Activated CD8-positive, alpha-beta memory T cell treated with anti-CD3 and anti-CD28 coated beads for 1 hour (primary cell): ENCODE data around the gene MYO18A.
"Not testable (repeated sequence)": the region's sequence is repeated elsewhere in the genome, so short reads cannot be mapped to it uniquely, and the experiment has no call there.

Experiments used
- DNase-seq, 2 donors: peaks; one replicate each; pipeline ENCODE4 v3.0.0-alpha.2; 2020; ENCODE audit warnings: low read depth in 1 of 2; ENCODE audit errors: extremely low read depth in 1 of 2

The MYO18A gene, protein sequence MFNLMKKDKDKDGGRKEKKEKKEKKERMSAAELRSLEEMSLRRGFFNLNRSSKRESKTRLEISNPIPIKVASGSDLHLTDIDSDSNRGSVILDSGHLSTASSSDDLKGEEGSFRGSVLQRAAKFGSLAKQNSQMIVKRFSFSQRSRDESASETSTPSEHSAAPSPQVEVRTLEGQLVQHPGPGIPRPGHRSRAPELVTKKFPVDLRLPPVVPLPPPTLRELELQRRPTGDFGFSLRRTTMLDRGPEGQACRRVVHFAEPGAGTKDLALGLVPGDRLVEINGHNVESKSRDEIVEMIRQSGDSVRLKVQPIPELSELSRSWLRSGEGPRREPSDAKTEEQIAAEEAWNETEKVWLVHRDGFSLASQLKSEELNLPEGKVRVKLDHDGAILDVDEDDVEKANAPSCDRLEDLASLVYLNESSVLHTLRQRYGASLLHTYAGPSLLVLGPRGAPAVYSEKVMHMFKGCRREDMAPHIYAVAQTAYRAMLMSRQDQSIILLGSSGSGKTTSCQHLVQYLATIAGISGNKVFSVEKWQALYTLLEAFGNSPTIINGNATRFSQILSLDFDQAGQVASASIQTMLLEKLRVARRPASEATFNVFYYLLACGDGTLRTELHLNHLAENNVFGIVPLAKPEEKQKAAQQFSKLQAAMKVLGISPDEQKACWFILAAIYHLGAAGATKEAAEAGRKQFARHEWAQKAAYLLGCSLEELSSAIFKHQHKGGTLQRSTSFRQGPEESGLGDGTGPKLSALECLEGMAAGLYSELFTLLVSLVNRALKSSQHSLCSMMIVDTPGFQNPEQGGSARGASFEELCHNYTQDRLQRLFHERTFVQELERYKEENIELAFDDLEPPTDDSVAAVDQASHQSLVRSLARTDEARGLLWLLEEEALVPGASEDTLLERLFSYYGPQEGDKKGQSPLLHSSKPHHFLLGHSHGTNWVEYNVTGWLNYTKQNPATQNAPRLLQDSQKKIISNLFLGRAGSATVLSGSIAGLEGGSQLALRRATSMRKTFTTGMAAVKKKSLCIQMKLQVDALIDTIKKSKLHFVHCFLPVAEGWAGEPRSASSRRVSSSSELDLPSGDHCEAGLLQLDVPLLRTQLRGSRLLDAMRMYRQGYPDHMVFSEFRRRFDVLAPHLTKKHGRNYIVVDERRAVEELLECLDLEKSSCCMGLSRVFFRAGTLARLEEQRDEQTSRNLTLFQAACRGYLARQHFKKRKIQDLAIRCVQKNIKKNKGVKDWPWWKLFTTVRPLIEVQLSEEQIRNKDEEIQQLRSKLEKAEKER (N-terminal part only)

DNA sequence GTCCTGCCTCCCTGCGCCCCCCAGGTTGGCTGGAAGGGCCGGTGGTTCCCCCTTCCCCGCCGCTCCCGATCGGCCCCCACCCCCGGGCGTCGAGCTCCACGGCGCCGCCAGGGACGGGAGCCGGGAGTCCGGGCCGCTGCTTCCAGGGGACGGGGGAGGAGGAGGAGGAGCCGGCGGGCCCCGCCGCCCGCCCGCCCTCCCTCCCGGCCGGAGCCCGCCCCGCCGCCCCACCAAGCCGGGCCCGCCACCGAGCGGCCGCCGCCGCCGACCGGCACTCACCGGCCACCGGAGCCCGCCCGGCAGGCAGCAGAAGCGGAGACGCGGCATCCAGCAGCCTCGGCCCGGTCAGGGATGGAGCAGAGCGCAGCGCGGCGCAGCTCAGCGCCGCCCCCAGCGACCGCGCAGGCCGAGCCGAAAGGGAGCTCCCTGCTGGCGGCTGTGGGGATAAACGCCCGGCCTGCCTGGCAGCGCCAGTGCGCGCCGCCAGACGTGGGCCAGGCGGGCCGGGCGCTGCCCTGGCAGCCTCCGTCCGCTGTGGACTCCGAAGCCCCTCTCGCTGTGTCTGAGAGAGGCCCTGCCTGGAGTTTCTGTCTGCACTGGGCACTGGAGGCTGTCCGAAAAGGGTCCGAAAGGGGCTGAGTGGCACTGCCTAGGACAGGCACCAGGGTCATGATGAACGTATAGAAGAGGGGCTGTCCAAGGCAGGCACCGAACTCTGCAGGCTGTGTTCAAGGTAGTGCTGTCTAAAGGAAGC, at the start of gene MYO18A:
MYO18A (minus strand) TSS at position 365 of the 754 bp plus-strand sequence. CDS start 13,458 bp downstream, outside the sequence.
- DNase-seq: peak; percentile 44 to 71

DNA sequence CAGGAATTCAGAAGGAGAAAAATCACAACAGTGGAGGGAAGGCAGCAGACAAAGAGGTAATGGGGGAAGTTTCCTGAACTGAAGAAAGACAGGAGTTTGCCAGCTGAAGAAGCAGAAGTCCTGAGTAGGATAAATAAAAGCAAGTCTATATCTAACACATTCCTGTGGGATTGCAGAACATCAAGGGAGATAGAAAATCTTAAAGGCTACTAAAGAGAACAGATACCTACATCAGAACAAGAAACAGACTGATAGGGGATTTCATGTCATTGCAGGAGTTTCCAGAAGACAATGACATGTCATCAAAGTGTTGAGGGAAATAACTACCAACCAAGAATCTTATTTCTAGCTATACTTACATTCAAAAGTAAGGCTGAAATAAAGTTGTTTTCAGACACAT, 45.2 kb upstream of the MYO18A start:
- DNase-seq: no peak

DNA sequence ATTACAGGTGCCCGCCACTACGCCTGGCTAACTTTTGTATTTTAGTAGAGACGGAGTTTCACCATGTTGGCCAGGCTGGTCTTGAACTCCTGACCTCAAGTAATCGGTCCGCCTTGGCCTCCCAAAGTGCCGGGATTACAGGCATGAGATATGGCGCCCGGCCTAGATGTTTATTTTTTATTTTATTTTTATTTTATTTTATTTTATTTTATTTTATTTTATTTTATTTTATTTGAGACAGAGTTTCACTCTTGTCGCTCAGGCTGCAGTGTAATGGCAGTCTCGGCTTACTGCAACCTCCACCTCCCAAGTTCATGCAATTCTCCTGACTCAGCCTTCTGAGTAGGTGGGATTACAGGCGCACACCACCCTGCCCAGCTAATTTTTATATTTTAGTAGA, 41.1 kb upstream of the MYO18A start:
- not testable (repeated sequence) for DNase-seq

DNA sequence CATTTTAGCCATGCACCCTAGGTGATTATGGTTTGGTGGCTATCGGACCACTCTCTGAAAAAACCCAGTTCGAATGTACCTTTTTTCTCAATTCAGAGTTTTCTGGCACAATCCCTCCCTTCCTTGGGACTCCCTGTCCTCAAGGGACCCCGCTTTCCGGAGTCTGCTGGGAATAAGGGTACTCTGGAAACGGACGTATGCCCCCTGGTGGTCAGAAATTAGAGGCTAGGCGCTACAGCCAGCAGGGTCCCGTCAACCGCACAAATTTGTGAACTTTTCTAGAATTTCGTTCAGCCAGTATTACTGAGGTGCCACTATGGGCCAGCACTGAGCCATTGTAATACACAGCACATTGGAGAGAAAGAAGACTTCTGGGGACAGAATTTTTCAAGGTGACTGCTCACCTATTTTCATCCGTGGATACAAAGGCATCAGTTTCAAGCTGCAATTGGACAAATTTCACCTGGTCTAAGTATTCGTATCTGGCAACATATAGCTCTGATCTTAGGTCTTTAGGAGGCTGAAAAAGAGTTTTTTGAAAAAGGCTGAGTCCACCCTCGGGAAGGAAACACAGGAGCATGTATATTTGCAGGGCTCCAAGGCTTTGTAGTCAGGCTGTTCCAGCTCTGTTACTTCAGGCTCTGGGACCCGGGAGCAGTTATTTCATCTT, 39.3 kb upstream of the MYO18A start:
- peak; percentile 40 to 51 for DNase-seq

DNA sequence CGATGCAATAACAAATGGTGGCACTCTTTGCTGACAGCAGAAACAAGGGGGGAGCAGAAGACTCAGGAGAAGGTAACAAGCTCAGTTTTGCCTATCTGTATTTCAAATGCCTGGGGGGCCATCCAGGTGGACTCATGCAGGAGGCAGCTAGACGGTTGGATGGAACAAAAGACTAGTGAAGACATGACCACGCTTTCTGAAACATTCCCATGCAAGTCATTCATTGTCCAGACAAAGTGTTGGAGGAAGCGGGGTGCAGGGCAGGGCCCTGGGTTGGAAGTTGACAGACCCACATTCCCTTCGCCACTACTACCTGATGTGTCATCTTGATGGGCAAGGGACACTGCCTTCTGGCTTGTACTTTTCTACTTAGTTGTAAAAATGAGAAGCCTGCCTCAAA, 36.7 kb upstream of the MYO18A start:
- DNase-seq: no peak

DNA sequence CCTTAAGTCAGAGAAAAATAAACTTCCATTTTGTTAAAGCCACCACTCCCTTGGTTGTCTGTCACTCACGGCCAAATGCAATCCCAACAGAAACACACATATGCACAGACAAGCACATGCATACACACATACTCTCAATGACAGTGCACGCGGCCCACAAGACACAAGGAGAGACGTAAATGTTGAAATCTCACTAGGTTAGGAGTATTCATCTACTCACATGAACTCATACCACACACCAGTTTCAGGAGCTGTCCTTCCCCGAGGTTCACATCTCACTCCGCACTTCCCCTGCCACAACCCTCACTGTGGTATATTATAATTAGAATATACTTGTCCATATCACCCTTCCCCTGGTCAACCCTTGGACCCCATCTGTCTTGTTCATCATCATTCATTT, 36.0 kb upstream of the MYO18A start:
- no peak for DNase-seq

DNA sequence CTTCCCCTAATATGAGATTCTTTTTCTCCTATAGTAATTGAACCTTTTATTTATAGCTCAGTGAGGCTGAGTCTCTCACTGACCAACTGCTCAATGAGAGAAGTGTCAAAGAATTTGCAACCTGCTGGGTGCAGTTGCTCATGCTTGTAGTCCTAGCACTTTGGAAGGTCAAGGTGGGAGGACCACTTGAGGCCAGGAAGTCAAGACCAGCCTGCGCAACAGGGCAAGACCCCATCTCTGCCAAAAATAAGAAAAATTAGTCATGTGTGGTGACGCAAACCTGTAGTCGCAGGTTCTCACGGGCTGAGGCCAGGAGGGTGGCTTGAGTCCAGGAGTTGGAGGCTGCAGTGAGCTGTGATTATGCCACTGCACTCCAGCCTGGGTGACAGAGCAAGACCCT, 35.5 kb upstream of the MYO18A start:
- no peak for DNase-seq

DNA sequence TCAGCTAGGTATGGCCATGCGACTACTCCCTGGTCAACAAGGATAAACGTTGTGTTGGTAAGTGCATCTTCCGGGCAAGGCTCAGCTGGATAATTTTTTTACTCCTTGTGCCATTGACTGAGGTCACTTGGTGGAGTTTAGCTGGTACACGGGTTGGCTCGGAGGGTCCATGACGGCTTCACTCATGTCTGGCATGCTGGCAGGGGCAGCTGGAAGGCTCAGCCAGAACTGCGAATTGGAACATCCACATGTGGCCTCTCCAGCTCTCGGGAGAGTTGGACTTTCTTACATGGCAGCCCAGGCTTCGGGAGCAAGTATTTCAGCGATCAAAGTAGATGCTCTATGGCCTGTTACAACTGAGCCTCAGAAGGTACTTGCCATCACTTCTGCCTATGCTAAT, 35.0 kb upstream of the MYO18A start:
- DNase-seq: no peak

DNA sequence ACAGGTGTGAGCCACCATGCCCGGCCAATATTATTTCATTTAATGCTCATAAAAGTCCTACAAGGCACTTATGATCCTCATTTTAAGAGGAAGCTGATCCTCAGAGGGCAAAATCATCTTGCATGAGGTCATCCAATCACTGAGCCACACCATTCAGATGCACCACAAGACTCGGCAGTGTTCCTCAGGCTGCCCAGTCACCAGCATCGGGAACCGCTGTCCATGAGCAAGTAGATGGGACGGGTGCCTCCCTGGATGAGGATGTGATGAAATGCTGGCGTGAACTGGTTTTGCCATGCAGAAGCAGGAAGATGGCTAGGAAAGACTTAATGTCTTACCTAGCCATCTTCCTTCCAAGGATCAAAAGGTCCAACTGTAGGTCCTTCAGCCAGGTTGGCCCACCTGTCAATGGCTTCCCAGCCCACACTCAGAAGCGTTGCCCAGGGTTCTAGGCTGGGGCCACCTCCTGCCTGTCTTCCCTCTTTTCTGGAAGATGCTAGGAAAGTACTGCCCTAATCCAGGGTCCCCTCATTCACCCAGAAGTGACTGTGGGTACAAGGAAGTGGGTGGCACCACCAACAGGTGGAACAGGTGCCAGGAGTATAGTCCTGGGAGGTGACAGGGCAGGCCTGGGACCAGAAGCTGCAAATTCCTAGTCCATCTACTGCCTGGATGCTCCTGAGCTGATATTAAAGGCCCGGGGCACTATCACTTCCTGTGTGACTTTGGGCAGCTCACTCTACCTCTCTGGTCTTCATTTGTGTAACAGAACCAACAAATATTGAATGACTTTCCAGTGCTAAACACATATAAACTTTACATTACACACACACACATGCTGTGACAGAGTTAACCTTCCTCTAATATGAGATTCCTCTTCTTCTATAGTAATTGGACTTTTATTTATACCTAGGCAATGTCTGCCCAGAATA, 34.3 kb upstream of the MYO18A start:
- DNase-seq: no peak

DNA sequence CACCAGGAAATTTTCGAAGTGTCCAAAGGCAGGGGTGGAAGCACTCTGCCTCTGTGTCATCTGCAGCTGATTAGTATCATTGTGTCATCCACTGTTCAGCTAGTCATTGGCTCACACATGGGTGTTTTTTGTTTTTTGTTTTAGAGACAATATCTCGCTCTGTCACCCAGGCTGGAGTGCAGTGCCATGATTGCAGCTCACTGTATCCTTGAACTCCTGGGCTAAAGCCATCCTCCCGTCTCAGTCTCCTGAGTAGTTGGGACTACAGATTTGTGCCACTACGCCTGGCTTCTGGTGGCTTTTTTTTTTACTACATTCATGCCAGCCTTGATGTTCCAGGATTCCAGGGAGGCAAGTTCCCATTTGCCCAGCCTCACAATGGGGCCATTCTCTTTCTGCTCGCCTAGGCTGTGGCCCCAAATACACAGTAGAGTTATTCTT, 32.5 kb upstream of the MYO18A start:
- no peak for DNase-seq

DNA sequence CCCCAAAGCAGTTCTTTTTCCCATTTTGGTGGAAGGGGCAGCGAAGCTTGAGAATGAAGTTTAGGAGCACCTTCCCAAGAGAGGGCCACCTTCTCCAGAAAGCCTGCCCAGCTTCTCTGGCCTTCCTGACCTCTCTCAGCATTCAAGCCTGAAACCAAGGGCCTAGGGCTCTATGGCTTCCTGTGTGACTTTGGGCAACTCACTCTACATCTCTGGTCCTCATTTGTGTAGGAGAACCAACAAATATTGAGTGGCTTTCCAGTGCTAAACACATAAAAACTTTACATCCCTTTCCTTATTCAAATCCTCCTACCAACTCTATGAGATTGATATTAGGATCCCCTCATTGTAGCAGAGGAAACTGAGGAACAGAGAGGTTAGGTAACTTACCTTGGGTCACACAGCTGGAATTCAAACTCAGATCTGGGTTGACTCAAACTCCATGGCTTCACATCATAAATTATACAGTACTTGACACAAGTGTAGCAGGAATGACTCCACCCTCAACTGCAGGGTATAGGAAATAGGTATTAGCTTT, 32.0 kb upstream of the MYO18A start:
- no peak for DNase-seq

DNA sequence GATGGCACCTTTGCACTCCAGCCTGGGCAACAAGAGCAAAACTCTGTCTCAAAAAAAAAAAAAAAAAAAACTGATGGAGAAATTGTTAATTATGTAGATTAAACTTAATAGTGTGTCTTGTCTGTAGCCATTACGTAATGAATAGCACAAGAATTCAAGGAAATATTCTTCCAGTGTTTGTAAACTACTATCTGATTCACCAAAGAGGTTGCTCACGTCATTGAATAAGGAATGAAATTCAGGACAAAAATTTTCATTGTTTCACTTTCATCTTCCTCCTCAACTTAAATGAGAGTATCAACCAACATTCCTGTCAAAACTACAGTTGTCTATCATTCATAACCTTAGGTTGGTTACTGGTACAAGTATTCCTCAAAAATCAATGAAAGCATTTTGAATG, 30.7 kb upstream of the MYO18A start:
- DNase-seq: no peak

DNA sequence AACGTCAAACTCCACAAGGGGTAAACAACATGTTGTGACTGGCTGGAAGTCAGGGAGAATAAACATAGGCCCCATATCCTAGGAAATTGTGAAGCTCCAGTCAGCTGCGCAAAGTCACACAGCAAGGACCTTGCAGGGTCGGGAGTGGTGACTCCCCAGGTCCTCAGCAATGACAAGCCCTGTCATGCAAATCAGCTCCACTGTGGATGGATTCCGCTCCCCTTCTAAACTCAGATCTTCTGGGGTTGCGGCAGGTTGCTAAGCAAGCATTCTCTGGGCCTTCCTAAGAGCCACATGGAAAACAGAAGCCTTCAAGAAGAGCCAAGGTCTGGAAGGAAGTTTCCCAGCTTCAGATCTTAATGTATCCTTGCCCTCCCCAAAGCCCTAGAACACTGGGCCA, 28.9 kb upstream of the MYO18A start:
- no peak for DNase-seq

DNA sequence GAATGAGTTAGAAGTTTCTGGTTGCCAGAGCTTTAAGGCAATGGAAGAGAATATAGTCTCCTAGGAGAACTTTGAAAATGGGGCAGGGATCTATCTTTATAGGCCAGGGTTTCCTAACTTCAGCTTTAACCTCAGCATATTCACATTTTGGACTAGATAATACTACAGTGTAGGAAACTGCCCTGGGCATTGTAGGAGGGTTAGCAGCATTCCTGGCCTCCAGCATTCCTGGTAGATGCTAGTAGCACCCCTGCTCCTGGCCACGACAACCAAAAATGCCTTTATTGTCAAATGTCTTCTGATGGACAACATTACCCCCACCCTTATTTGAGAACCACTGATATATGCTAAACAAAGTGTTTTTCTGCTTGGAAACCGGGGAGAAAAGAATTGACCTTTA, 27.8 kb upstream of the MYO18A start:
- no peak for DNase-seq

DNA sequence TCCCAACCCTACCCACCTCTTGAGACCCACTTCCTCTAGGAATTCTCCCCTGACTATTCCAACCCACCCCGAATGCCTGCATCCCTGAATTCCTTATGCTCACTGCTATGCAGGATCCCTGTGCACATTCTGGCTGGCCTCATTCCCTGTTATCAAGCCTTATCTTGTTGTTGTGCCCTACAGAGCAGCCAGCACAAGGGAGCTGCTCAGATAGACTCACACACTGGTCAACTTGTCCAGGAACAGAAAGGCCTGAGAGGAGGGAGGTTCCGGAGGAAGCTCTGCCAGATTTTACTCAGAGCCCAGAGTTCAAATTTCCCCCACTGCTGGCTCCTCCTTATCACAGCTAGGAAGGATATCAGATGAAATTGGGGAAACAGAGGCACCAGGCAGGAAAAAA, 24.8 kb upstream of the MYO18A start:
- DNase-seq: no peak

DNA sequence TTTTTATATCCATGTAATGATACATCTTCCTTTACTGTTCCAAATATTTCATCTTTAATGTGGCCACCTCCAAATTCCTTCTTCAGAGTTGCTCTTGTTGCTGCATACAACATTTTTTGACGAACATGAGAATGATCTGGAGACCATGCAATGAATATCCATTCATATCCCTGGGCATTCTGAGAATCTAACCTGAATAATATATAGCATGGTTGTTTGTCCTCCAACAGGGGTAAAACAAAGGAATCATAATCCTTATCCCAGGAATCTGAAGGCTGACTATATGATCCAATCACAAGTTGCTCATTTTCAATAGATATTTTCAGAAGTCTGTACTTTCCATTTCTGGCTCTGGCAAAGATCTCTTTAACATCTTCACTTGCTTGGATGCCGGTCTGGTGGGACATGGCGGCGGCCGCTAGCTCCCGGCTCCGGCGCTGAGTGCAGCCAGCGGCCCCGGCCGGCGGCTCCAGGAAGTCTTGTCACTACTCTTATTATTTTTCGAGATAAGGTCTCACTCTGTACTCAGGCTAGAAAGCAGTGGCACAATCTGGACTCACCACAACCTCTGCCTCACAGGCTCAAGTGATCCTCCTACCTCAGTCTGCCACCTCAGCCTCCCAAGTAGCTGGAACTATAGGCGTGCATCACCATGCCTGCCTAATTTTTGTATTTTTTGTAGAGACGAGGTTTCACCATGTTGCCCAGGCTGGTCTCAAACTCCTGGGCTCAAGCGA, 24.0 kb upstream of the MYO18A start:
- not testable (repeated sequence) for DNase-seq

DNA sequence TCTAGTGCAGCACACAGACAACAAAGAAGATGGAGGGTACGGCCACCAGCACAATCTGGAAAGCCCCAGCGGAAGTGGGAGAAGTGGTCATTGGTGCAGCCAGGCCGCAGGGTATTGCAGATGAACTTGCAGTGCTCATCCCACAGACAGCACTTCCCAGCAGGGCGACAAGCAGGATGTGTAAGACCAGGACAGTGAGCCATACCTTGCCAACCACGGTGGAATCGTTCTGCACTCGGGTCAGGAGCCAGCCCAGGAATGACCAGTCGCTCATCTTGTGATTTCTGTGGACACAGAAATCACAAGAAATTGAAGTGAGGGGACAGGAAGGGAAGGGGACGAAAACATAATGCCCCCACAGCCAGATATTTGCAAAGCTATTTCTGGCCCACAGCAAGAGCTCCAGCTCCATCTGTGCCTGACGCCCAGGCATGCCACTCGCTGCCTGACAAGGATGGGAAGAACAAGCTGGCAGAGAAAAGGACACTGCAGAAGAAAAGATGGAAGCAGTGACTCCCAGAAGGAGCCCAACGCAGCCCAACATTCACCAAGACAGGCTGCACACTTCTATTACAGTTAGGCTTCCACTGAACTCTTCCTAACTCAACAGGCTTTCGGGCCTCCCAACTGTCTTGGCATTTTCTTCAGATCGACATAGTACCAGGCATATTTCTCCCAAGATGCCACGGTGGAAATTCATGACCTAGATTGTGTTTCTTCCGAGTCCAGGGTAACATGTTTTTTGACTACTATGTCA, 17.5 kb upstream of the MYO18A start:
- DNase-seq: no peak
